ENCODE results near the gene KCNJ15. TPM values are rescaled to one million over a fixed set of nuclear protein-coding genes. Genes with fewer than 3 reads are reported as not detected.

Gene KCNJ15
- total and polyA plus RNA-seq, 2 of the 13 experiments (the other 11 are each of a cell fraction or from before 2014, with no cell fraction given), result not detected

GRCh38 chr21:38300141-38300578 is 43.4 kb downstream of the KCNJ15 start (continued):
- TF ChIP-seq ZMYM4 (CRISPR knock-in tag; IDR thresholded peaks at IDR 0.05) (no peak), ZFP1 (CRISPR knock-in tag; IDR thresholded peaks at IDR 0.05) (no peak), CHCHD3 (CRISPR knock-in tag; IDR thresholded peaks at IDR 0.05) (no peak)

DNA sequence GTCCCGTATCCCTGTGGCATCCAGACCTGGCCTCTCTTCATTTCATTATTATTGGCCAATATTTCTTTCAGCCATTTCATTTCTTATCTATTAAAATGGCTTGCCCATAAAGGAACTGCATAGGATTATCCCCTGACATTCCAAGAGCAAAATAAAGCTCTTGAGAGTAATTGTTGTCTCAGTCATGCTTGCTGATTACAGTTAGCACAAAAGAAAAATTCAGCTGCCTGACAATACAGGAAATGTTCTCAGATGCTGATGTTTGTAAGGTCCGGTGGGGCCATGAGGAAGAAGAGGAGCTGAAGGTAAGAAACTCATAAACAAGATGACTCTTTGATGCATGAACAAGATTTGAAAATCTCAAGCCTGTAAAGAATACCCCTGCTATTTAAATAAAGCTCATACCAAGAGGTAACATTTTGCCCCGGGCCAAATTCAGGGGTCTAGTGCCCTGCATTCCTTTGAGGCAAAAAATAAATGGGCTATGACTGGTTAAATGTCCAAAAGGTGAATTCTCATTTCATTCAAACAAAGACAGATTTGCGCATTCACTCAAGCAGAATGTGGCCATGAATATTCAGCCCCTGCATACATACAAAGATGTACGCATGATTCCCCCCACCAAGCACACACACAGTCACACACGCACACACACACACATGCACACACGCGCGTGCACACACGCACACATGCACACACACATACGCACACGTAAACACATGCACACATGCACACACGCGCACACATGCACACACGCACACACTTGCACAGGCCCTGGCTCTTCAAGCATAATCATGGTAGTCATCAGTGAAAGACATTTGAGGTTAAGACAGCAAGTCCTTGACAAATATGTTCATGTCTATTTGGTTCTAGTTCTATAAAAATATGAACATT is 44.8 kb downstream of the KCNJ15 start:
- H4K20me1 ChIP-seq (ENCODE audit: insufficient read depth, low read length), result no peaks in the 10 kb centered on the region
- ChIA-PET CTCF (ENCODE audit: low intra/inter-chr PET ratio, low total read pairs) (no interaction called here), POLR2A (no interaction called here)
- DNase-seq (ENCODE audit: low spot score), result no peak
- WGBS (ENCODE audit: low lambda C conversion rate), result 75% methylated on average over 15 of the region's 15 CpGs
- no peak overlapping the region for H2AFZ ChIP-seq (ENCODE audit: low read length)
- H3K27ac ChIP-seq (ENCODE audit: extremely low read length, insufficient read depth, low read length), result no peak overlapping the region
- no peak overlapping the region for H3K4me2 ChIP-seq (ENCODE audit: low read depth, low read length)
- no peaks in the 10 kb centered on the region for H3K9me3 ChIP-seq (ENCODE audit: low read length)
- TF ChIP-seq, protein P1, sequence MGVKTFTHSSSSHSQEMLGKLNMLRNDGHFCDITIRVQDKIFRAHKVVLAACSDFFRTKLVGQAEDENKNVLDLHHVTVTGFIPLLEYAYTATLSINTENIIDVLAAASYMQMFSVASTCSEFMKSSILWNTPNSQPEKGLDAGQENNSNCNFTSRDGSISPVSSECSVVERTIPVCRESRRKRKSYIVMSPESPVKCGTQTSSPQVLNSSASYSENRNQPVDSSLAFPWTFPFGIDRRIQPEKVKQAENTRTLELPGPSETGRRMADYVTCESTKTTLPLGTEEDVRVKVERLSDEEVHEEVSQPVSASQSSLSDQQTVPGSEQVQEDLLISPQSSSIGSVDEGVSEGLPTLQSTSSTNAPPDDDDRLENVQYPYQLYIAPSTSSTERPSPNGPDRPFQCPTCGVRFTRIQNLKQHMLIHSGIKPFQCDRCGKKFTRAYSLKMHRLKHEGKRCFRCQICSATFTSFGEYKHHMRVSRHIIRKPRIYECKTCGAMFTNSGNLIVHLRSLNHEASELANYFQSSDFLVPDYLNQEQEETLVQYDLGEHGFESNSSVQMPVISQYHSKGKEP (CRISPR knock-in tag; IDR thresholded peaks at IDR 0.05), result no peak
- TF ChIP-seq PITX1 (CRISPR knock-in tag; IDR thresholded peaks at IDR 0.05) (no peak), AHR (CRISPR knock-in tag; IDR thresholded peaks at IDR 0.05) (no peak), PRDM4 (CRISPR knock-in tag; IDR thresholded peaks at IDR 0.05; ENCODE audit: borderline replicate concordance) (no peak), FOXA3 (CRISPR knock-in tag; IDR thresholded peaks at IDR 0.05) (no peak)
- TF ChIP-seq, protein P2, sequence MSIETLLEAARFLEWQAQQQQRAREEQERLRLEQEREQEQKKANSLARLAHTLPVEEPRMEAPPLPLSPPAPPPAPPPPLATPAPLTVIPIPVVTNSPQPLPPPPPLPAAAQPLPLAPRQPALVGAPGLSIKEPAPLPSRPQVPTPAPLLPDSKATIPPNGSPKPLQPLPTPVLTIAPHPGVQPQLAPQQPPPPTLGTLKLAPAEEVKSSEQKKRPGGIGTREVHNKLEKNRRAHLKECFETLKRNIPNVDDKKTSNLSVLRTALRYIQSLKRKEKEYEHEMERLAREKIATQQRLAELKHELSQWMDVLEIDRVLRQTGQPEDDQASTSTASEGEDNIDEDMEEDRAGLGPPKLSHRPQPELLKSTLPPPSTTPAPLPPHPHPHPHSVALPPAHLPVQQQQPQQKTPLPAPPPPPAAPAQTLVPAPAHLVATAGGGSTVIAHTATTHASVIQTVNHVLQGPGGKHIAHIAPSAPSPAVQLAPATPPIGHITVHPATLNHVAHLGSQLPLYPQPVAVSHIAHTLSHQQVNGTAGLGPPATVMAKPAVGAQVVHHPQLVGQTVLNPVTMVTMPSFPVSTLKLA (IDR thresholded peaks at IDR 0.05), result peak; percentile 56
- BruUV-seq (replicated peaks), result no TSS peak
- no peak for FAIRE-seq
- in situ Hi-C loops (cut with HindIII; ENCODE audit: extremely low pct_ligation_motif_present, low pct_unique_long_range_greater_than_20kb) (no loop called here), intact Hi-C loops (cut with micrococcal nuclease; ENCODE audit: unreplicated experiment) (no loop called here)
- no peak overlapping the region for H3K4me3 ChIP-seq (replicated peaks in 1 of 3; ENCODE audit: insufficient read depth in 1 of 3, low read depth in 2 of 3, low read length in 3 of 3)
- H3K9ac ChIP-seq (ENCODE audit: insufficient read depth, low read depth, low read length), result no peak overlapping the region
- H3K27me3 ChIP-seq (ENCODE audit: control insufficient read depth in 1 of 2, insufficient read depth in 2 of 2, low read length in 2 of 2), result no peaks in the 10 kb centered on the region
- H3K36me3 ChIP-seq (replicated peaks in 1 of 2; ENCODE audit: control insufficient read depth in 1 of 2, insufficient read depth in 2 of 2, low read length in 2 of 2), result no peaks in the 10 kb centered on the region
- H3K79me2 ChIP-seq (ENCODE audit: insufficient read depth, low read length), result no peaks in the 10 kb centered on the region
- no peak for ATAC-seq
- H3K4me1 ChIP-seq (ENCODE audit: insufficient read depth, low read length), result 0 out of 2 replicates have a peak, but pooled peaks cover 4% of the 10 kb centered on the region
